IPS-15b (cell line): ENCODE results near the gene RAB3D.

Experiments
- H3K27me3 ChIP-seq: one replicate; pipeline ENCODE4 v1.6.1; 2013; ENCODE audit warnings: low read length; ENCODE audit not compliant: control insufficient read depth, insufficient read depth
- H3K36me3 ChIP-seq: one replicate; pipeline ENCODE4 v1.6.1; 2013; ENCODE audit warnings: low read length; ENCODE audit not compliant: control insufficient read depth, insufficient read depth
- H3K4me1 ChIP-seq: one replicate; pipeline ENCODE4 v1.6.1; 2013; ENCODE audit warnings: mild to moderate bottlenecking, low read length; ENCODE audit not compliant: control insufficient read depth, insufficient read depth
- H3K4me3 ChIP-seq: one replicate; pipeline ENCODE4 v1.5.1; 2013; ENCODE audit warnings: low read depth, low read length
- H3K9ac ChIP-seq: one replicate; pipeline ENCODE4 v1.6.1; 2013; ENCODE audit warnings: low read depth, mild to moderate bottlenecking, low read length
- H3K9me3 ChIP-seq: one replicate; pipeline ENCODE4 v1.6.1; 2013; ENCODE audit warnings: mild to moderate bottlenecking, low read length; ENCODE audit not compliant: control insufficient read depth, insufficient read depth

RAB3D gene

GRCh38 chr19:11279505-11280236, 59.8 kb downstream of the RAB3D start:
- H3K9ac ChIP-seq: no peak overlapping the region
- H3K27me3 ChIP-seq: no peaks in the 10 kb centered on the region
- no peaks in the 10 kb centered on the region for H3K9me3 ChIP-seq
- H3K4me1 ChIP-seq: no peaks in the 10 kb centered on the region
- no peak overlapping the region for H3K4me3 ChIP-seq
- H3K36me3 ChIP-seq: no peaks in the 10 kb centered on the region

- Histone ChIP-seq H3K36me3 (no peaks in the 10 kb centered on the region), H3K4me3 (no peak overlapping the region), H3K27me3 (no peaks in the 10 kb centered on the region), H3K4me1 (no peaks in the 10 kb centered on the region), H3K9me3 (no peaks in the 10 kb centered on the region), H3K9ac (no peak overlapping the region)
Observed at GRCh38 chr19:11278670-11279069, 60.8 kb downstream of the RAB3D start.

GRCh38 chr19:11274533-11275086, 64.8 kb downstream of the RAB3D start:
- H3K4me1 ChIP-seq: no peaks in the 10 kb centered on the region
- no peaks in the 10 kb centered on the region for H3K9me3 ChIP-seq
- no peak overlapping the region for H3K4me3 ChIP-seq
- H3K36me3 ChIP-seq: no peaks in the 10 kb centered on the region
- no peaks in the 10 kb centered on the region for H3K27me3 ChIP-seq
- no peak overlapping the region for H3K9ac ChIP-seq

GRCh38 chr19:11273989-11274388, 65.5 kb downstream of the RAB3D start:
- no peak overlapping the region for H3K9ac ChIP-seq
- no peaks in the 10 kb centered on the region for H3K4me1 ChIP-seq
- H3K36me3 ChIP-seq: no peaks in the 10 kb centered on the region
- no peaks in the 10 kb centered on the region for H3K9me3 ChIP-seq
- H3K27me3 ChIP-seq: no peaks in the 10 kb centered on the region
- no peak overlapping the region for H3K4me3 ChIP-seq

- Histone ChIP-seq H3K36me3 (no peaks in the 10 kb centered on the region), H3K27me3 (no peaks in the 10 kb centered on the region), H3K4me1 (no peaks in the 10 kb centered on the region), H3K9ac (no peak overlapping the region), H3K4me3 (no peak overlapping the region), H3K9me3 (no peaks in the 10 kb centered on the region)
Observed at GRCh38 chr19:11273296-11273695, 66.2 kb downstream of the RAB3D start.
